Ishikawa (cell line): ENCODE data around the gene DAGLA.

ENCODE experiments used
- CEBPB ChIP-seq: IDR thresholded peaks from 2 replicates; pipeline ENCODE4 v1.6.1; 2012
- CREB1 ChIP-seq: IDR thresholded peaks from 2 replicates; pipeline ENCODE4 v1.6.1; 2012; ENCODE audit warnings: low read depth
- EGR1 ChIP-seq: IDR thresholded peaks from 2 replicates; pipeline ENCODE4 v1.6.1; 2012
- EP300 ChIP-seq: IDR thresholded peaks from 2 replicates; pipeline ENCODE4 v1.6.1; 2012; ENCODE audit warnings: borderline replicate concordance
- FOXM1 ChIP-seq: IDR thresholded peaks from 2 replicates; pipeline ENCODE4 v1.6.1; 2012; ENCODE audit warnings: low read depth, borderline replicate concordance
- NFIC ChIP-seq: IDR thresholded peaks from 2 replicates; pipeline ENCODE4 v1.6.1; 2012
- RAD21 ChIP-seq: IDR thresholded peaks from 2 replicates; pipeline ENCODE4 v1.6.1; 2012; ENCODE audit warnings: low read depth
- TAF1 ChIP-seq: IDR thresholded peaks from 2 replicates; pipeline ENCODE4 v1.6.1; 2012; ENCODE audit warnings: low read depth, mild to moderate bottlenecking
- TCF12 ChIP-seq: IDR thresholded peaks from 2 replicates; pipeline ENCODE4 v1.6.1; 2012; ENCODE audit warnings: low read depth
- TEAD4 ChIP-seq: IDR thresholded peaks from 2 replicates; pipeline ENCODE4 v1.6.1; 2012
- USF1 ChIP-seq: IDR thresholded peaks from 2 replicates; pipeline ENCODE4 v1.6.1; 2012
- YY1 ChIP-seq: IDR thresholded peaks from 2 replicates; pipeline ENCODE4 v1.6.1; 2012; ENCODE audit warnings: low read depth
- ZBTB7A ChIP-seq: IDR thresholded peaks from 2 replicates; pipeline ENCODE4 v1.6.1; 2012; ENCODE audit warnings: low read depth
- TF ChIP-seq, protein P1 (sequence below): IDR thresholded peaks from 2 replicates; pipeline ENCODE4 v1.6.1; 2012
- TF ChIP-seq, protein P2 (sequence below): IDR thresholded peaks from 2 replicates; pipeline ENCODE4 v1.6.1; 2012; ENCODE audit warnings: low read depth, mild to moderate bottlenecking

DAGLA gene, protein sequence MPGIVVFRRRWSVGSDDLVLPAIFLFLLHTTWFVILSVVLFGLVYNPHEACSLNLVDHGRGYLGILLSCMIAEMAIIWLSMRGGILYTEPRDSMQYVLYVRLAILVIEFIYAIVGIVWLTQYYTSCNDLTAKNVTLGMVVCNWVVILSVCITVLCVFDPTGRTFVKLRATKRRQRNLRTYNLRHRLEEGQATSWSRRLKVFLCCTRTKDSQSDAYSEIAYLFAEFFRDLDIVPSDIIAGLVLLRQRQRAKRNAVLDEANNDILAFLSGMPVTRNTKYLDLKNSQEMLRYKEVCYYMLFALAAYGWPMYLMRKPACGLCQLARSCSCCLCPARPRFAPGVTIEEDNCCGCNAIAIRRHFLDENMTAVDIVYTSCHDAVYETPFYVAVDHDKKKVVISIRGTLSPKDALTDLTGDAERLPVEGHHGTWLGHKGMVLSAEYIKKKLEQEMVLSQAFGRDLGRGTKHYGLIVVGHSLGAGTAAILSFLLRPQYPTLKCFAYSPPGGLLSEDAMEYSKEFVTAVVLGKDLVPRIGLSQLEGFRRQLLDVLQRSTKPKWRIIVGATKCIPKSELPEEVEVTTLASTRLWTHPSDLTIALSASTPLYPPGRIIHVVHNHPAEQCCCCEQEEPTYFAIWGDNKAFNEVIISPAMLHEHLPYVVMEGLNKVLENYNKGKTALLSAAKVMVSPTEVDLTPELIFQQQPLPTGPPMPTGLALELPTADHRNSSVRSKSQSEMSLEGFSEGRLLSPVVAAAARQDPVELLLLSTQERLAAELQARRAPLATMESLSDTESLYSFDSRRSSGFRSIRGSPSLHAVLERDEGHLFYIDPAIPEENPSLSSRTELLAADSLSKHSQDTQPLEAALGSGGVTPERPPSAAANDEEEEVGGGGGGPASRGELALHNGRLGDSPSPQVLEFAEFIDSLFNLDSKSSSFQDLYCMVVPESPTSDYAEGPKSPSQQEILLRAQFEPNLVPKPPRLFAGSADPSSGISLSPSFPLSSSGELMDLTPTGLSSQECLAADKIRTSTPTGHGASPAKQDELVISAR

DNA sequence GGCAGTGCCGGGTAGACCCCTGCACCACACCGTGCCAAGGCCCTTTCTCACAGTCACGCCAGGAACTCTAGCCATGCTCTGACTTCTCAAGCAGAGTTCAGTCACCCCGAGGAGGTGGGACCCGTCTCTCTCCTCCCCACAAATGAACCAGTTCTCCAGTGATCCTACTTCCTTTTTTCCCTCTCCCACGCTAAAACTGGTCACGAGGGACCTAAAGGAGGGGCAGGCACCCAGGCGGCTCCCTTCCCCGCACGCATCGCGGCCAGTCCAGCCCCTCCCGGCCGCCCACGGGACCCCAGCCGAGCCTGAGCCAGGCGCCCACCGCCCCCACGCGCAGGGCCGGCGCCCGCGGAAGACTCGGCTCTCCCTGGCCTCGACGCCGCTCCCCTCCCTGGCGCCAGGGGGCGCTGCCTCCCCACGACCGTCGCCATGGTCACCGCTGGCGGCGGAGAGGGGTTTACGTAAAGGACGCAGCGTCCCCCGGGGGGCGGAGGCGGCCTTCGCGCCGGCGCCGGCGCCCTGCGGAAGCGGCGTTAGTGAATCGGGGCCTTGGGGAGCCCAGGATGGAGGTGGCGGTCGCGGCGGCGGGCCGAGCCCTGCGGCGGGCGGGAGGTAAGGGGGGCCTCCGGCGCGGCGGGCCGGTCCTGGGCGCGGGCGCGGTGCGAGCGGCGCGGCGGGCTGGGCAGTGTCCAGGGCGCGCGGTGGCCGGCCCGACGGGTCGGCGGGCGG, at the start of gene DAGLA:
TSS of gene DAGLA (plus strand) at position 499 of the 729 bp plus-strand sequence. CDS start 39,765 bp downstream, outside the sequence.
- no peak for TF ChIP-seq EP300
- no peak for TF ChIP-seq CREB1
- TF ChIP-seq EGR1, result peak; percentile 47; the same call in 1 of the 2 replicates
- peak; percentile 78 for TF ChIP-seq RAD21
- peak; percentile 84; the same call in 1 of the 2 replicates for TF ChIP-seq ZBTB7A

DNA sequence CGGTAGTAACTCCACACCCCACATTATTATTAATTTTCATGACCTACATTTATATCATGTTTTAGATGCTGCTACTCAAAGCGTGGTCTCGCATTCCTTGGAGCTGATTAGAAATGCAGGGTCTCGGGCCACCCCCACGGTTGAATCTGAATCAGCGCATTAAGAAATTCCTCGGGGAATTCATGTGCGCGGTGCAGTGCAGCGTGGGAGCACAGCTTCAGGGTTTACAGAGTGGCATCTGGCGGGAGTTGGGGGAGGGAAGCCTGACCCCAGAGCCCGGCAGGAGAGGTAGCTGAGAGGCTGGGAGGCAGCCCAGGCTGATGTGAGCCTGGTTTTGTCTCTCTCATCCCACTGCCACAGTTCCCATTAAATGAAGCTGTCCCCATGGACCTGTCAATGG, 48.1 kb upstream of the DAGLA start:
- TF ChIP-seq NFIC, result no peak
- TF ChIP-seq, protein P1, sequence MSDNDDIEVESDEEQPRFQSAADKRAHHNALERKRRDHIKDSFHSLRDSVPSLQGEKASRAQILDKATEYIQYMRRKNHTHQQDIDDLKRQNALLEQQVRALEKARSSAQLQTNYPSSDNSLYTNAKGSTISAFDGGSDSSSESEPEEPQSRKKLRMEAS, result no peak
- TF ChIP-seq EP300, result no peak
- TF ChIP-seq FOXM1, result no peak
- no peak for TF ChIP-seq CREB1
- TF ChIP-seq, protein P2, sequence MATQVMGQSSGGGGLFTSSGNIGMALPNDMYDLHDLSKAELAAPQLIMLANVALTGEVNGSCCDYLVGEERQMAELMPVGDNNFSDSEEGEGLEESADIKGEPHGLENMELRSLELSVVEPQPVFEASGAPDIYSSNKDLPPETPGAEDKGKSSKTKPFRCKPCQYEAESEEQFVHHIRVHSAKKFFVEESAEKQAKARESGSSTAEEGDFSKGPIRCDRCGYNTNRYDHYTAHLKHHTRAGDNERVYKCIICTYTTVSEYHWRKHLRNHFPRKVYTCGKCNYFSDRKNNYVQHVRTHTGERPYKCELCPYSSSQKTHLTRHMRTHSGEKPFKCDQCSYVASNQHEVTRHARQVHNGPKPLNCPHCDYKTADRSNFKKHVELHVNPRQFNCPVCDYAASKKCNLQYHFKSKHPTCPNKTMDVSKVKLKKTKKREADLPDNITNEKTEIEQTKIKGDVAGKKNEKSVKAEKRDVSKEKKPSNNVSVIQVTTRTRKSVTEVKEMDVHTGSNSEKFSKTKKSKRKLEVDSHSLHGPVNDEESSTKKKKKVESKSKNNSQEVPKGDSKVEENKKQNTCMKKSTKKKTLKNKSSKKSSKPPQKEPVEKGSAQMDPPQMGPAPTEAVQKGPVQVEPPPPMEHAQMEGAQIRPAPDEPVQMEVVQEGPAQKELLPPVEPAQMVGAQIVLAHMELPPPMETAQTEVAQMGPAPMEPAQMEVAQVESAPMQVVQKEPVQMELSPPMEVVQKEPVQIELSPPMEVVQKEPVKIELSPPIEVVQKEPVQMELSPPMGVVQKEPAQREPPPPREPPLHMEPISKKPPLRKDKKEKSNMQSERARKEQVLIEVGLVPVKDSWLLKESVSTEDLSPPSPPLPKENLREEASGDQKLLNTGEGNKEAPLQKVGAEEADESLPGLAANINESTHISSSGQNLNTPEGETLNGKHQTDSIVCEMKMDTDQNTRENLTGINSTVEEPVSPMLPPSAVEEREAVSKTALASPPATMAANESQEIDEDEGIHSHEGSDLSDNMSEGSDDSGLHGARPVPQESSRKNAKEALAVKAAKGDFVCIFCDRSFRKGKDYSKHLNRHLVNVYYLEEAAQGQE, result no peak
- no peak for TF ChIP-seq USF1
- no peak for TF ChIP-seq YY1
- TF ChIP-seq TCF12, result no peak
- no peak for TF ChIP-seq CEBPB
- TF ChIP-seq TEAD4, result no peak
- no peak for TF ChIP-seq EGR1
- TF ChIP-seq RAD21, result no peak
- TF ChIP-seq ZBTB7A, result no peak
- TF ChIP-seq TAF1, result no peak

DNA sequence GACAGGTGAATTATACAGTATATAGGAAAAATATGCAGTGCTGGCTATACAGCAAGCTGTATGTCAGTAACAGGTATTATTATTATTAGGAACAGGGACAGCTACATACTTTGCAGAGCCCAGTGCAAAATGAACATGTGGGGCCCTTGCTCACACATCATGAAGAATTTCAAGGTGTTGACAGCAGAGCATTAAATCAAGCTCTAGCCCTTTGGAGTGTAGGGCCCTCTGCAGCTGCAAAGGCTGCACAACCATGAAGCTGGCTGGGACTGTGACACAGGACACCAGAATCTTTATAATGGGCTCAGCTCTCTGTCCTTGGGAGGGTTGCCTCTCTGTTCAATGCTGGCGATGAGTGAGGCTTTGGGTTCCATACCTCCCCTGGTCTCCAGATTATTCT, 44.9 kb upstream of the DAGLA start:
- TF ChIP-seq FOXM1 (no peak), ZBTB7A (no peak), CREB1 (no peak), NFIC (no peak), TAF1 (no peak), TEAD4 (no peak), TCF12 (no peak), EP300 (no peak), EGR1 (no peak), CEBPB (no peak), RAD21 (no peak)
- TF ChIP-seq, protein P1, result no peak
- TF ChIP-seq, protein P2, result no peak

DNA sequence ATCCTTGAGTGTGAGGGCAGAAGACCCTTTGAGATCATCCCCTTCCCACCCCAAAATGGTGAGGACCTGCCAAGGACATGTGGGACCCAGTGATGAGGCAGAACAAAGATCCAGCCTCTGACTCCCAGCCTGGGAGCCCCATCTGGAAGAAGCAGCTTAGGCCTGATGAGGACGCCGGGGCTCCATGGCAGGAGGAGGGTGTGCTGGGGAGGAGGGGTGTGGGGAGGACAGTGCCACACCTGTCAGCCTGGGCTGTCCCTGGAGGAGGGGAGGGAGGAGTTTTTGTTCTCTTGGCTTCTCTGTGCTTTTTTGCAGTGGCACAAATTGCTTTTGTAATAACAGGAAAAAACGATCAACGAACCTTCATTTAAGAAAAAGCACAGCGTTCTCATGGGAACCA, 44.4 kb upstream of the DAGLA start:
- TF ChIP-seq TEAD4, result no peak

DNA sequence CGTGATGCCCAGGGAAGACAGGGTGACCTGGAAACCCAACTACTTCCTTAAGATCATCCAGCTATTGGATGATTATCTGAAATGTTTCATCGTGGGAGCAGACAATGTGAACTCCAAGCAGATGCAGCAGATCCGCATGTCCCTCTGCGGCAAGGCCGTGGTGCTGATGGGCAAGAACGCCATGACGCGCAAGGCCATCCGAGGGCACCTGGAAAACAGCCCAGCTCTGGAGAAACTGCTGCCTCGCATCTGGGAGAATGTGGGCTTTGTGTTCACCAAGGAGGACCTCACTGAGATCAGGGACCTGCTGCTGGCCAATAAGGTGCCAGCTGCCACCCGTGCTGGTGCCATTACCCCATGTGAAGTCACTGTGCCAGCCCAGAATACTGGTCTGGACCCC, 43.5 kb upstream of the DAGLA start:
- TF ChIP-seq EGR1 (no peak), EP300 (no peak), FOXM1 (no peak), RAD21 (no peak), ZBTB7A (no peak), YY1 (no peak)
- TF ChIP-seq, protein P1, result no peak
